HG03196 (cell line): ENCODE measurements around the gene SGSM1.

Source experiments
- ATAC-seq: cut with Tn5 transposase; IDR thresholded peaks from one replicate; pipeline ENCODE4 v1.9.1; 2021; ENCODE audit not compliant: unreplicated experiment

Gene SGSM1

DNA sequence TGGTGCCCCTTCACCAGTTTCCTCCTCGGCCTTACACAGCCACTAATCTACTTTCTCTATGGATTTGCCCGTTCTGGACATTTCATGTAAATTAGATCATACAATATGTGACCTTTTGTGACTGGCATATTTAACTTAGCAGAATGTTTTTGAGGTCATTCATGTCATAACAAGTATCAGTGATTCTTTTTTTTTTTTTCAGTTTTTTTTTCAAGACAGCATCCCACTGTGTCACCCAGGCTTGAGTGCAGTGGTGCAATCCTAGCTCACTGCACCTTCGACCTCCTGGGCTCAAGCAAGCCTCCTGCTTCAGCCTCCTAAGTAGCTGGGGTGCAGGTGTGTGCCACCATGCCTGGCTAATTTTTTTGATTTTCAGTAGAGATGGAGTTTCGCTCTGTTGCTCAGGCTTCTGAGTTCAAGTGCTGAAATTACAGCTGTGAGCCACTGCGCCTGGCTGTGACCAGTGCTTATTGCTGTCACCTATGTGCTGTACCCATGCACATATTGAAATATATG lies 169.2 kb downstream of the SGSM1 start:
- no peak for ATAC-seq

DNA sequence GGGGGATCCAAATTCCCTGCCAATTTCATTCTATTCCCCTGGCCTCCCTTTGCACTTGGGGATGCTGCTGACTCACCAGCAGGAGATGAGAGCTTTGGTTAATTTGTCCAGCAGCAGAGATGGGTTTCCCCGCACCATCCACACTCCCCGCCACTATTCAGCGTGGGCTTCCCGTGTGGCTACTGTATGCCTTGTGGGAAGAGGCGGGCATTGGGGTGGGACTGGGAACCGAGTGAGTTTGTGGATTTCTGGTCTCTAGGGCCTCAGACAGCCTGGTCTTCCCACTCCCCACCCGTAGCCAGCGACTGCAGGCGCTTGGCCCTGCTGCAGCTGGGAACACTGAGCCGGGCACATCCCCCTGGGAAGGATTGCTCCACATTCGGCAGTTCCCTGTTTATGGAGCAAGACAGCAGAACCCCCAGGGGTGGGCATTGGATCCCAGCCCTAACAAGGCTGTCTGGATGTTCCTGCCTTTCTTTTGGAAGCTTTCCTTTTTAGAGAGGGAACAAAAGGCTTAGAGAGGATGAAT lies 169.9 kb downstream of the SGSM1 start:
- ATAC-seq: no peak

DNA sequence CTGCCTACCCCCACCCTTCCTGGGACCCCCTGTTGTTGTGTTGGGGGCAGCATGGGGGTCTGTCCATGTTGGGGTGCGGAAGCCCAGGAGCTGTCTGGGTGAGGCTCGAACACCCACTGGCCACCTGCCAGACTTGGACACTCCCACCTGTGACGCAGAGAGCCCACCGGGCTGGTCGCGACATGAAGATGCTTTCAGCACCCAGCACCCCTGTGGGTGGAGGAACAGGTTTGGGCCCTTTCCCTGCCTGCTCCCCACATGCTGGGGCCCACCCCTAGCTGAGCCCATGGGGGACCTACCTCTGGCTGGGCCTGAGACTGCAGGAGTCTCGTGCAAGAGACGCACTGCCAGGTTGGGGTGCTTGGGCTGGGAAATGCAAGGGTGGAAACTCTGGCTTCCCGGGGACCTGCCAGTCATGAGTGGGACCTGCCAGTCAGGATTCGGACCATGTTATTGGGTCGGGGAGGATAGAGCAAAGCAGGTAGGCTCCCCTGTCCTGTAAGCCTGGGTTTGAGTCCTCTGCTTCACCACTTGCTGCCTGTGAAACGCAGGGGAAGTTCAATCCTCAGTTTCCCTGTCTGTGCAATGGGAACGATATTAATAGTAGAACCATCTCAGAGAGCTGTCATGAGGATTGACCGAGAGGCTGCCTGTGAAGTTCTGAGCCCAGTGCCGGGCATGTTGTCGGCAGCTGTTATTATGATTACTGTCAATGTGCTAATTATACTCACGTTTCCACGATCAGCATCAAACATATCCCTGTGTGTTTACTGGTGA lies 170.6 kb downstream of the SGSM1 start:
- ATAC-seq: no peak
